Fibroblast of the aortic adventitia (primary cell): ENCODE results near the gene SPTAN1. TPM values are rescaled to one million over a fixed set of nuclear protein-coding genes. Genes with fewer than 3 reads are reported as not detected.

Experiments used
- DNase-seq: peaks from one replicate; pipeline ENCODE4 v3.0.0-alpha.2; 2010; ENCODE audit warnings: low read depth
- H3K4me3 ChIP-seq: 2 replicates; pipeline ENCODE4 v1.5.1; 2011; ENCODE audit warnings: low read depth, mild to moderate bottlenecking, control low read depth, low read length, moderate library complexity
- total RNA-seq: library from RNA; depleted of rRNA; stranded (reverse); fragments of >200 nt; gene quantifications from 2 replicates; pipeline ENCODE4 v1.2.3, GENCODE V29; 2012; ENCODE audit warnings: low replicate concordance
- TF ChIP-seq, protein P1 (sequence below): IDR thresholded peaks from 2 replicates; pipeline ENCODE4 v1.5.1; 2011; ENCODE audit warnings: mild to moderate bottlenecking, low read length, control low read depth, inconsistent platforms; ENCODE audit not compliant: insufficient read depth

SPTAN1 gene
- total RNA-seq, 1 donor = 287 TPM

DNA sequence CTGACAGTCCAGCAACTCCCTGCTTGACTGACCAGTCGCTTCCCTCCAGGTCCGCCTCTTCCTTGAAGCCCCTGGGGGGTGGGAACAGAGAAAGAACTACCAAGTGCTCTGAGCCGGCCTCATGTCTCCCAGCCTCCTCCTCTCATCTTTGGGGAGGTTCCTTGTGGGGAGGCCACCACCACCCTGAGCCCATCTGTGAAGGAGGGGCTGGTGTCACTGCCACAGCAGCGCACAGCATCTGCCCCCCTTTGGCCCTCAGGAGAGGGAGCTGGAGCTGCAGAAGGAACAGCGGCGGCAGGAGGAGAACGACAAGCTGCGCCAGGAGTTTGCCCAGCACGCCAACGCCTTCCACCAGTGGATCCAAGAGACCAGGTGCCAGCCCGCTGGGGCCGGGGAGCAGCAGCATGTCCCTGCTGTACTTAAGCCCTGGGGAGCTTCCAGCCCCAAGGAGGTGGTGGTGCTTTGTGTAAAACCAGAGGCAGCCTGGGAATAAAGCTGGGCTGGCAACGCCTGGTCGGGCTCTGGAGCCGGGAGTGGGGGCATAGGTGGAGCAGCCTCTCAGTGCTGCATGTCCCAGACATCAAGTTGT lies 74.8 kb downstream of the SPTAN1 start:
- no peak for DNase-seq
- TF ChIP-seq, protein P1, sequence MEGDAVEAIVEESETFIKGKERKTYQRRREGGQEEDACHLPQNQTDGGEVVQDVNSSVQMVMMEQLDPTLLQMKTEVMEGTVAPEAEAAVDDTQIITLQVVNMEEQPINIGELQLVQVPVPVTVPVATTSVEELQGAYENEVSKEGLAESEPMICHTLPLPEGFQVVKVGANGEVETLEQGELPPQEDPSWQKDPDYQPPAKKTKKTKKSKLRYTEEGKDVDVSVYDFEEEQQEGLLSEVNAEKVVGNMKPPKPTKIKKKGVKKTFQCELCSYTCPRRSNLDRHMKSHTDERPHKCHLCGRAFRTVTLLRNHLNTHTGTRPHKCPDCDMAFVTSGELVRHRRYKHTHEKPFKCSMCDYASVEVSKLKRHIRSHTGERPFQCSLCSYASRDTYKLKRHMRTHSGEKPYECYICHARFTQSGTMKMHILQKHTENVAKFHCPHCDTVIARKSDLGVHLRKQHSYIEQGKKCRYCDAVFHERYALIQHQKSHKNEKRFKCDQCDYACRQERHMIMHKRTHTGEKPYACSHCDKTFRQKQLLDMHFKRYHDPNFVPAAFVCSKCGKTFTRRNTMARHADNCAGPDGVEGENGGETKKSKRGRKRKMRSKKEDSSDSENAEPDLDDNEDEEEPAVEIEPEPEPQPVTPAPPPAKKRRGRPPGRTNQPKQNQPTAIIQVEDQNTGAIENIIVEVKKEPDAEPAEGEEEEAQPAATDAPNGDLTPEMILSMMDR = no peak
- H3K4me3 ChIP-seq = no peak overlapping the region

DNA sequence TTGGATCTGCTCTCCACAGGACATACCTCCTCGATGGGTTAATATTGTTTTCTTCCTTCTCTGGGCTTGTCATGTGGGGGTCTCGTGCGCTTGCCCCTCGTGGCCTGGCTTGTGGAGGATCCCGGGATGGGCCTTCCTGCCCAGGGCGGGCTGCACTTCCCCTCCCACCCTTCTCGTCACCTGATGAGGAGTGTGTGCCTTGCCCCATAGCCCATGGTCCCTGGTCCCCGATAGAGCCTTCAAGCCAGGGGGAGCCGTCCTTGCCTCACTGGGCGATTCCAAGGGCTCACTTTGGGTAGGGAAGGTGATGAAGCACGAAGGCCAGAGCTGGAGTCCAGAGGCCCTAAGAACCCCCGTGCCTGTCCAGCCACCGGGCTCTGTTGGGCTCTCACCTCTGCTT lies 75.5 kb downstream of the SPTAN1 start:
- H3K4me3 ChIP-seq = no peak overlapping the region
- TF ChIP-seq, protein P1 = no peak
- DNase-seq = no peak

DNA sequence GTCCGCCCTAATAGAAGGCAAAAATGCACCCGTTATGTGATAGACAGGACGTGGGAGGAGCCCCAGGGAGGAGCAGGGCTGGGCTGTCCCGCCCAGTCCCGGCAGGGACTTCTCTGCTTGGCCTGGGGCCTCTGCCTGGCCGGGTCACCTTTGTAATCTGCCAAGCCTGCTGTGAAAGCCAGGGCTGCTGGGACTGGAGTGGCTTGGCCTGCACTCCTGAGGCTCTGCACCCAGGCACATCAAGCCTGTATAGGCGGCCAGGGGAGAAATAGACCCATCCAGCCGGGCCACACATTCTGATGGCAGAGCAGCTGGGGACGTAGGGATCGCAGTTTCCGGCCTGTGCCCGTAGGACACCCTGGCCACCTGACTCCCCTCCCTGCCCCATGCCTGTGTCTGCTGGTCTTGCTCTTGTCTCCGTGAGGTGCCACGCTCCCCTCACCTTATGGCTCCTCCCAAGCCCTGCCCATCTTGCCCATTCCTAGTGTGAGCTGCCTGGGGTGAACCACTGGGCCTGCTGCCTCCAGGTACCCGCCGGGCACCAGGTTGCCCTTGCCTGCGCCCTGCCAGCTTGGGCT lies 76.2 kb downstream of the SPTAN1 start:
- DNase-seq = peak; percentile 43
- no peak overlapping the region for H3K4me3 ChIP-seq
- TF ChIP-seq, protein P1 = no peak

DNA sequence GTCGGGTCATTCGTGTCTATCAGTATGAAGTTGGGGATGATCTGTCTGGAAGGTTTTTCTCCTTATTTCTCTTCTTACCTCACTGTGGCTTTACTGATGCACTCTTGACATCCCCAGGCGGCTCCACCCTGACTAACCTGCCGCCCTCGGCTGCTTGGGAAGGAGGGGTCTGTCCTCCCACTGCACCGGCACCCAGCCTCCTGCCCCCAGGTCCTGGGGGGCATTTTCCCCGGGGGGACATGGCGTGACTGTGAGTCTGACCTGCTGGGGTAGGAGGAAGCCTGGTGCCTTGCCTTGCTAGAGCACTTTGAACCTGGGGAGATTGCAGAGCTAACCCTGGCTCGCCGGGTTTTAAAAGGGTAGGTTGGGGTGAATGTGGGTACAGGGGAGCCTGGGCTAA lies 76.7 kb downstream of the SPTAN1 start:
- DNase-seq = no peak
- H3K4me3 ChIP-seq = no peak overlapping the region
- TF ChIP-seq, protein P1 = no peak

DNA sequence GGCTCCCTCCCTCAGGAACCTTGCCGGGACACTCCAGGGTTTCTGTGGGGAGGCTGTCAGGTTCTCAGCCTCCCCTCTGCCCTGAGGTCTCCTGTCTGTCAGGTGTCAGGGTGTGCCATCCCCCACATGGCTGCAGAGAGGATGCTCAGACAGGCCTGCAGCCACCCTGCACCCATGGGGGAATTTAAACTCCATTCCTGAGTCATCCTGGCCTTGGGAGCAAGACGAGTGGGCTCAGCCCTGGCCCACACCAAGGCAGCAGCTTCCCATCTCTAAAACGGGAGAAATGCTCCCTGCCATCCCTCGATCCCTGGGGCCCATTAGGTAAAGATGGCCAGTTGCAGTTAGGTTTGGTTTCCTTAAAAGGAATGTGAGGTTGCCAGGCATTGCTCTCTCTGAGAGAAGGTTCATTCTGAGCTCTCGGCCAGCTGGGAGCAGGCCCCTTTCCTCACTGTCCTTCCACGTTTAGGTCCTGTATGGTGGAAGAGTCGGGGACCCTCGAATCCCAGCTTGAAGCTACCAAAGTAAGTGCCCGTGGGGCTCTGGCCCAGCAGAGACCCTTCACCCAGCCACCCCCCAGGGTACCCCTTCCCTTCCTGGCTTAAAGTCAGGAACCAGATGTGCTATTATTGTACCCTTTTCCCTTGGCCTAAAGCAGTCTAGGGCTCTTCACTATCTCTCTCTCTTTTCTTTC lies 77.6 kb downstream of the SPTAN1 start:
- no peak overlapping the region for H3K4me3 ChIP-seq
- no peak for DNase-seq
- TF ChIP-seq, protein P1 = no peak

DNA sequence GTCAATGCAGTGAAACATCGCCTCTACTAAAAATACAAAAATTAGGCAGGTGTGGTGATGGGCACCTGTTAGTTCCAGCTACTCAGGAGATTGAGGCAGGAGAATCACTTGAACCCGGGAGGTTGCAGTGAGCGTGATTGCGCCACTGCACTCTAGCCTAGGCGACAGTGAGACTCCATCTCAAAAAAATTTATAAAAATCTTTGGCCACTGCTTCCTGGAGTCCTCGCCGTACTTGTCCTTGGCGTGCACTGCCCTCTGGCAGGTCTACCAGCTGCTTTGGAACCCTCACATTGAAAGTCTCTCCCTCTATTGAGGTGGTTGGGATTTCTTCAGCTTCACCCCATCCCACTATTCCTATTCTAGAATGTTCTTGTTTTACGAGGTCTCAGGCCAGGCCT lies 79.2 kb downstream of the SPTAN1 start:
- H3K4me3 ChIP-seq = no peak overlapping the region
- no peak for DNase-seq
- TF ChIP-seq, protein P1 = no peak
